Astrocyte (in vitro differentiated cells and primary cell): ENCODE measurements around the gene MELK.

Experiments
- CTCF ChIP-seq: IDR thresholded peaks from 2 replicates; pipeline ENCODE4 v1.5.1; 2011; ENCODE audit warnings: low read depth, mild to moderate bottlenecking, inconsistent platforms, low read length, moderate library complexity; ENCODE audit not compliant: insufficient read depth
- EZH2 ChIP-seq: IDR thresholded peaks from 2 replicates; pipeline ENCODE4 v1.6.1; 2012; ENCODE audit warnings: mild to moderate bottlenecking, low read length, inconsistent platforms; ENCODE audit not compliant: insufficient read depth

GRCh38 chr9:36551129-36551528 lies 21.6 kb upstream of the MELK start:
- no peak for TF ChIP-seq CTCF
- TF ChIP-seq EZH2: no peak
